Measurements from ENCODE around the gene OVOL3. TPM values are rescaled to one million over a fixed set of nuclear protein-coding genes. Genes with fewer than 3 reads are reported as not detected.

Gene OVOL3
- total RNA-seq, 1 donor: not detected

DNA sequence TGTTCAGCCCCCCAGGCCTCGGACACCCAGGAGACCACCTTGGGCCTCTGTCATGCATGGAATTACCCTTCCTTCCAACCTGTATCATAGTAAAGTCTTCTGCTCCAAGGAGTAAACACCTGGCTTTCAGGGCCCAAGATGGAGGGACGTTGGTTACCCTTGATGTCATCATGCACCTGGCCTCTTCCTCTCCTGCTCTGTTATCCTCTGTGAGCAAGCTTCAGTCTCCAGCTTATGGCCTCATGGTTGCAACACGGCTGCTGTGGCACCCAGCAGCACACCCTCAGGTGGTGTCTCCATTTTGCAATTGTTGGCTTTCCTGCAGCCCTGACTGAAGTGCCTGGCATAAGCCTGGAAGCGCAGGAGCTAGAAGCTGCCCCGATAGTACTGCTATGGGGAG lies 4.0 kb upstream of the OVOL3 start:
- no peak overlapping the region for H3K4me3 ChIP-seq (ENCODE audit: low read depth, low read length)
- TF ChIP-seq, protein P1, sequence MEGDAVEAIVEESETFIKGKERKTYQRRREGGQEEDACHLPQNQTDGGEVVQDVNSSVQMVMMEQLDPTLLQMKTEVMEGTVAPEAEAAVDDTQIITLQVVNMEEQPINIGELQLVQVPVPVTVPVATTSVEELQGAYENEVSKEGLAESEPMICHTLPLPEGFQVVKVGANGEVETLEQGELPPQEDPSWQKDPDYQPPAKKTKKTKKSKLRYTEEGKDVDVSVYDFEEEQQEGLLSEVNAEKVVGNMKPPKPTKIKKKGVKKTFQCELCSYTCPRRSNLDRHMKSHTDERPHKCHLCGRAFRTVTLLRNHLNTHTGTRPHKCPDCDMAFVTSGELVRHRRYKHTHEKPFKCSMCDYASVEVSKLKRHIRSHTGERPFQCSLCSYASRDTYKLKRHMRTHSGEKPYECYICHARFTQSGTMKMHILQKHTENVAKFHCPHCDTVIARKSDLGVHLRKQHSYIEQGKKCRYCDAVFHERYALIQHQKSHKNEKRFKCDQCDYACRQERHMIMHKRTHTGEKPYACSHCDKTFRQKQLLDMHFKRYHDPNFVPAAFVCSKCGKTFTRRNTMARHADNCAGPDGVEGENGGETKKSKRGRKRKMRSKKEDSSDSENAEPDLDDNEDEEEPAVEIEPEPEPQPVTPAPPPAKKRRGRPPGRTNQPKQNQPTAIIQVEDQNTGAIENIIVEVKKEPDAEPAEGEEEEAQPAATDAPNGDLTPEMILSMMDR (IDR thresholded peaks at IDR 0.05; ENCODE audit: insufficient read depth, low read length): no peak
- no peak for DNase-seq (ENCODE audit: low read depth)

DNA sequence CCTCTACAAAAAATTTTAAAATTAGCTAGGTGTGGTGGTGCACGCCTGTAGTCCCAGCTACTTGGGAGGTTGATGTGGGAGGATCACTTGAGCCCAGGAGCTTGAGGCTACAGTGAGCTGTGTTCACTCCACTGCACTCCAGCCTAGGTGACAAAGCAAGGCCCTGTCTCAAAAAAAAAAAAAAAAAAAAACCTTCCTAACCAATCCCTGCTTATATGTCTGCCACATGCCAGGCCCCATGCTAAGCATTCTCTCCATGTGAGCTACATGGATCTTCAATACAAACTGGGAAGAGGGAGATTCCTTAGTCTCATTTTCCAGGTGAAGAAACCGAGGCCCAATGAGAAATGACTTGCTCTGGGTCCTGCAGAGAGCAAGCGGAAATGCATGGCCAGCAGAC lies 2.3 kb upstream of the OVOL3 start:
- H3K4me3 ChIP-seq (ENCODE audit: low read depth, low read length): no peak overlapping the region
- no peak for DNase-seq (ENCODE audit: low read depth)
- TF ChIP-seq, protein P1 (IDR thresholded peaks at IDR 0.05; ENCODE audit: insufficient read depth, low read length): no peak

DNA sequence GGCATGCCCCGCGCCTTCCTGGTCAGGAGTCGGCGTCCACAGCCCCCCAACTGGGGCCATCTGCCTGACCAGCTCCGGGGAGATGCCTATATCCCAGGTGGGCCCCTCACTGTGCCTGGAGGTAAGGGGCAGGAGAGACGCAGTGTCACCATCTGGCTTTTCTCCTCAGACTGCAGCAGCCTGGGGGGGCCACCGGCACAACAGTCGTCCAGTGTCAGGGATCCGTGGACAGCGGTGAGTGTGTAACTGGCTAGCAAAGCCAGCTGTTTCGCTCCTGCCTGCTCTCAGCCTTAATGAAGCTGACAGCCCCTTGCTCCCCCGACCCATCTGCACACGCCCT lies 227 bp downstream of the OVOL3 start:
- DNase-seq (ENCODE audit: low read depth): no peak
- no peak overlapping the region for H3K4me3 ChIP-seq (ENCODE audit: low read depth, low read length)
- TF ChIP-seq, protein P1 (IDR thresholded peaks at IDR 0.05; ENCODE audit: insufficient read depth, low read length): no peak

DNA sequence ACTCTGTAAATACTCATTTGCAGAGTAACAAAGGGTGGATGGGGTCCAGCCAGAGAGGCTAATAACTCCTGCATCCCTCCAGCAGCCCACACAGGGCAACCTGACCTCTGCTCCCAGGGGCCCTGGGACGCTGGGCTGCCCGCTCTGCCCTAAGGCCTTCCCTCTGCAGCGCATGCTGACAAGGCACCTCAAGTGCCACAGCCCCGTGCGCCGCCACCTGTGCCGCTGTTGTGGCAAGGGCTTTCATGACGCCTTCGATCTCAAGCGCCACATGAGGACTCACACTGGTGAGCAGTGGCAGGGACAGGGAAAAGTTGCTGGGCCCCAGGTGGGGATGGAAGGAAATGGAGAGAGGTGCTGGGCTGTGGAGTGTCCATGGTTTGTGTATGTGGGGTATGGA lies 1.7 kb downstream of the OVOL3 start:
- H3K4me3 ChIP-seq (ENCODE audit: low read depth, low read length): no peak overlapping the region
- TF ChIP-seq, protein P1 (IDR thresholded peaks at IDR 0.05; ENCODE audit: insufficient read depth, low read length): no peak
- no peak for DNase-seq (ENCODE audit: low read depth)

DNA sequence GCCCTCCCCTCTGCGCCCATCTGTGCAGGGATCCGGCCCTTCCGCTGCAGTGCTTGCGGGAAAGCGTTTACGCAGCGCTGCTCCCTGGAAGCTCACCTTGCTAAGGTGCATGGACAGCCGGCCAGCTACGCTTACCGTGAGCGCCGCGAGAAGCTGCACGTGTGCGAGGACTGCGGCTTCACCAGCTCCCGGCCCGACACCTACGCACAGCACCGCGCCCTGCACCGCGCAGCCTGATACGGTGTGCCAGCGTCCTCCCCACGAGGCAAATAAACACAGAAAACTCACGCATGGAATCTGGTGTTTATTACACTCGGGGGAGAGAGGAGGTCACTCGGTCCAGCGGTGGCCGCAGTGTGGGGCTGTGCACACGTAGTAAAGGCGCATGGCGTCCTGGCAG lies 2.5 kb downstream of the OVOL3 start:
- no peak for DNase-seq (ENCODE audit: low read depth)
- TF ChIP-seq, protein P1 (IDR thresholded peaks at IDR 0.05; ENCODE audit: insufficient read depth, low read length): no peak
- peak overlapping the region; percentile 78 for H3K4me3 ChIP-seq (ENCODE audit: low read depth, low read length)

DNA sequence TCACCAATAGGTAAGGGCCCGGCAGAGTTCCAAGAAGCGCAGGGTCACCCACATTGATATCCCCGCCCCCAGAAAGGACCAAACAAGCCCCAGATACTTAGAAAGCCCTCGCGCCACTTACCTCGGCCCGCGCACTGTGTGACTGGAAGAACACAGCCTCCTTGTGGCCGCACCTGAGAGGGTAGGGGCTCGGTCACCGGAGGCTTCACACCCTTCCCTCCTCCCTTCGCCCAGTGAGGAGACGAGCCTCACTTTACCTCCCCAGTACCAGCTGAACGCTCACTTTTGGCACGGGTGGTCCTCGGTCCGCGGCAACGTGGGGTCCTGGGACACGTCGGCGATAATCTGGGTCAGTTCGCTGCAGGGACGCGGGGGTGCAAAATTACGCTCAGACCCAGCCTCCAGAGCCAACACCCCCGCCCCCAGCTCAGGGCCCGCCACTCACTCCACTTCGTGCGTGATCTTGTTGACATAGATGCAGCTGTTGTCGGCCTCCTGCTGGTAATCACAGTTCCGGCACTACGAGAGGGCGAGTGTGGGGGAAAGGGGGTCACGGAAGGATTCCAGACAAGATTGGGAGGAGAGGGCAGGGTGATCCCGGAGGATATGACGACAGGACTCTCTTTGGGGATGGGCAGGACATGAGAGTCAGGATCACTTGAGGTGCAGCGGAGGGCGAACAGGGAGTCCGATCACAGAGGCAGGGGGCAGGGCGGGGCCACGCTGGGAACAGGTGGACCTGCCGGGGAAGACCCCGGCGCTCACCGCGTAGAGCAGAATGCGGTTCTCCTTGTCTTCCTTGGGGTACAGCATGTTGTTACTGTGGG lies 3.2 kb downstream of the OVOL3 start:
- TF ChIP-seq, protein P1 (IDR thresholded peaks at IDR 0.05; ENCODE audit: insufficient read depth, low read length): no peak
- peak overlapping the region; percentile 78 for H3K4me3 ChIP-seq (ENCODE audit: low read depth, low read length)
- DNase-seq (ENCODE audit: low read depth): peak; percentile 31

All from fibroblast of the aortic adventitia (primary cell).